Glutamatergic neuron (in vitro differentiated cells): Measurements from ENCODE around the gene MAP2. TPM values are rescaled to one million over a fixed set of nuclear protein-coding genes. Genes with fewer than 3 reads are reported as not detected.
A peak's percentile ranks its signal among the peaks of the same experiment; 100 is the strongest.

Experiments used
- DNase-seq: peaks from one replicate; pipeline ENCODE4 v3.0.0; 2022
- H3K27ac Mint-ChIP-seq: one replicate; pipeline ENCODE4 v1.8.0; 2020; ENCODE audit warnings: mild to moderate bottlenecking, mixed read lengths, inconsistent platforms; ENCODE audit not compliant: unreplicated experiment
- H3K27me3 Mint-ChIP-seq: one replicate; pipeline ENCODE4 v1.8.0; 2020; ENCODE audit warnings: mild to moderate bottlenecking, moderate library complexity, mixed read lengths, inconsistent platforms; ENCODE audit not compliant: unreplicated experiment
- H3K36me3 Mint-ChIP-seq: one replicate; pipeline ENCODE4 v1.8.0; 2020; ENCODE audit warnings: mild to moderate bottlenecking, mixed read lengths, inconsistent platforms; ENCODE audit not compliant: unreplicated experiment
- H3K4me1 Mint-ChIP-seq: one replicate; pipeline ENCODE4 v1.8.0; 2020; ENCODE audit warnings: mild to moderate bottlenecking, low read depth, mixed read lengths, inconsistent platforms; ENCODE audit not compliant: unreplicated experiment
- H3K4me3 Mint-ChIP-seq: one replicate; pipeline ENCODE4 v1.8.0; 2020; ENCODE audit warnings: mild to moderate bottlenecking, mixed read lengths, inconsistent platforms; ENCODE audit not compliant: unreplicated experiment
- H3K9me3 Mint-ChIP-seq: one replicate; pipeline ENCODE4 v1.8.0; 2020; ENCODE audit warnings: mild to moderate bottlenecking, moderate library complexity, mixed read lengths, inconsistent platforms; ENCODE audit not compliant: unreplicated experiment
- total RNA-seq: library from RNA; stranded (reverse); fragmentation: NEBNext Ultra II Directional; extraction: Animal tissue kit (Norgen Biotek cat#: 25700); gene quantifications from one replicate; pipeline ENCODE4 v1.2.1, GENCODE V29; 2021; ENCODE audit not compliant: unreplicated experiment
- TF ChIP-seq, protein P1 (sequence below): fragments of 200-600 bp; sonication (generic); IDR thresholded peaks from one replicate; pipeline ENCODE4 v1.5.0; 2021; ENCODE audit not compliant: partially characterized antibody, unreplicated experiment

Gene MAP2
- total RNA-seq, 1 donor from 2014 or later, result 177 TPM

DNA sequence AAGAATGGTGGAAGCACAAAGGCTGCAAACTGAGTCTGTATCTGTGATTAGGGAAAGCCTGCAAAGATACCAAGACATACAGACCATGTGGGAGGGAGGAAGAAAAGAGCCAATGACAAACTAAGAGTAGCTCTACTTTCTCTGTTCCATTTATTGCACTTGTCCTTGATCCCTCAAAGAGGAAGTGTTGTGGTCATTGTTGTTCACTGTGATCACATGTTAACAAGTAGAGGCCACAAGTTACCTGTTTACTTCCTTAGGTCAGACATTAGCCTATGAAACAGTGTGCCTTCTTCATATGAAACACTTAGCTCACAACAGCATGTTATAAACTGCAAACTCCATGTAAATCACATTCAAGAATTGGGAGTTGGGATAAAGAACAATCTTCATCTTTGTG, 32.6 kb downstream of the MAP2 start:
- H3K9me3 Mint-ChIP-seq, result no peaks in the 10 kb centered on the region
- H3K27me3 Mint-ChIP-seq, result no peaks in the 10 kb centered on the region
- no peak overlapping the region for H3K4me3 Mint-ChIP-seq
- H3K4me1 Mint-ChIP-seq, result peaks cover 3% of the 10 kb centered on the region
- no peak for DNase-seq
- no peaks in the 10 kb centered on the region for H3K36me3 Mint-ChIP-seq
- no peak overlapping the region for H3K27ac Mint-ChIP-seq
- TF ChIP-seq, protein P1, sequence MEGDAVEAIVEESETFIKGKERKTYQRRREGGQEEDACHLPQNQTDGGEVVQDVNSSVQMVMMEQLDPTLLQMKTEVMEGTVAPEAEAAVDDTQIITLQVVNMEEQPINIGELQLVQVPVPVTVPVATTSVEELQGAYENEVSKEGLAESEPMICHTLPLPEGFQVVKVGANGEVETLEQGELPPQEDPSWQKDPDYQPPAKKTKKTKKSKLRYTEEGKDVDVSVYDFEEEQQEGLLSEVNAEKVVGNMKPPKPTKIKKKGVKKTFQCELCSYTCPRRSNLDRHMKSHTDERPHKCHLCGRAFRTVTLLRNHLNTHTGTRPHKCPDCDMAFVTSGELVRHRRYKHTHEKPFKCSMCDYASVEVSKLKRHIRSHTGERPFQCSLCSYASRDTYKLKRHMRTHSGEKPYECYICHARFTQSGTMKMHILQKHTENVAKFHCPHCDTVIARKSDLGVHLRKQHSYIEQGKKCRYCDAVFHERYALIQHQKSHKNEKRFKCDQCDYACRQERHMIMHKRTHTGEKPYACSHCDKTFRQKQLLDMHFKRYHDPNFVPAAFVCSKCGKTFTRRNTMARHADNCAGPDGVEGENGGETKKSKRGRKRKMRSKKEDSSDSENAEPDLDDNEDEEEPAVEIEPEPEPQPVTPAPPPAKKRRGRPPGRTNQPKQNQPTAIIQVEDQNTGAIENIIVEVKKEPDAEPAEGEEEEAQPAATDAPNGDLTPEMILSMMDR, result no peak

DNA sequence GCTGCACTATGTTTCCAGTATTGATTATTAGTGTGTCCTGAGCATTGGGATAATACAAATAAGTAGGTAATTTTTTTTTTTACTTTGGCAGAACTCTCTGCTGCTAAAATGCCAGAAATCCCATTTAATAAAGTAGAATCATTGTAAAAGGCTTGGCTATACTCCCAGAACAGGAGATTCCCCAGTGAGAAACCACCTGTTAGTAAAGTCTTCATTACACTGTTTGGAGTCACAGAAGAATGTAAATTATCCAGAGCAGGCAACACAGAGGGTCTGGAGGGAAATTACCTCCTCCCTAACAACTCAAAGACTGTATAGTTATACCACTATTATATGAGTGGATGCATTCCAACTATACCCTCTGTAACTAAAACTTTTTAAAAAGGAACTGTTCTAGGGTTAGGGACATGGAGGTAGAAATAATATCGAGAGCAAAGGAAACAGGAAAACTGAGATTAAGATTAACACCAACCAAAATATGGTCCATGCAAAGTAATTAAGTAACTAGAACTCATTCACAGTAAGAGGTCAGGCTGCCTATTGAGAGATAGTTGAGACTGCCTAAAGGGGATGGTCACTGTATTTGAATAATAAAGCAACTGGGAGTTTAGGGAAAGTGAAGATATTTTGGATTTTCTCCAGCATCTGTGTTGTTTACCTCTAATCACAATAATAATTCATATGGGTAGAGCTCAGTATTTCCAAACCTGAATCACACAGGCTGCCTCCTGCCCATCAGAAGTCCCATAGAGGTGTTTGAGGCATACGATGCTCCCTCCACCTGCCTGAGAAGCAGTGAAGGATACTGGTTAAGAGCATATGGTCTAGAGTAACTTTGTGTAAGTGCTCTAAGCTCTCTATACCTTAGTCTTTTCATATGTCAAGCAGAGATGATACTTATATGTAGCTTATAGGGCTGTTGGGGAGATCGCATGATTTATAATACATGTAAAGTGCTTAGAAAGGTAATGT, 34.4 kb downstream of the MAP2 start:
- Mint-ChIP-seq H3K36me3 (no peaks in the 10 kb centered on the region), H3K4me3 (no peak overlapping the region), H3K27me3 (no peaks in the 10 kb centered on the region), H3K27ac (no peak overlapping the region), H3K9me3 (no peaks in the 10 kb centered on the region), H3K4me1 (peaks cover 4% of the 10 kb centered on the region)
- DNase-seq, result no peak
- TF ChIP-seq, protein P1, result no peak

DNA sequence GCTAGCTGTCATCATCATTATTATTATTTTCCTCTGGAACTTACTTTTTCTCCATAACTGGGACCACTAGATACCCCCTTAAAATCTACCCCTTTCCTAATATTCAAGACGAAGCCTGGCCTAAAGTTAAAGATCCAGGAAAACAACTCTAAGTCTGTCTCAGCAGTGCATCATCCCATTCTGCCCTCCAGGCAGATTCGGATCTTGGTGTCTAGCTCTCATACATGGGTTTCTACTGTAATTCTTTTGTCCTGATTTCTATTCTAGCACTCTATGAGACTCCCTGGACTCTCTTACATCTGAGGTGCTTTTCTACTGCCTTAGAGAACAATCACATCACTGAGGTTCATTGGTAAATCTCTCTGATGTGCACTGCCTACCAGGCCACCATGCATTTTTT, 35.5 kb downstream of the MAP2 start:
- Mint-ChIP-seq H3K9me3 (no peaks in the 10 kb centered on the region), H3K36me3 (no peaks in the 10 kb centered on the region), H3K4me1 (peaks cover 4% of the 10 kb centered on the region), H3K4me3 (no peak overlapping the region), H3K27ac (no peak overlapping the region), H3K27me3 (no peaks in the 10 kb centered on the region)
- TF ChIP-seq, protein P1, result no peak
- no peak for DNase-seq

DNA sequence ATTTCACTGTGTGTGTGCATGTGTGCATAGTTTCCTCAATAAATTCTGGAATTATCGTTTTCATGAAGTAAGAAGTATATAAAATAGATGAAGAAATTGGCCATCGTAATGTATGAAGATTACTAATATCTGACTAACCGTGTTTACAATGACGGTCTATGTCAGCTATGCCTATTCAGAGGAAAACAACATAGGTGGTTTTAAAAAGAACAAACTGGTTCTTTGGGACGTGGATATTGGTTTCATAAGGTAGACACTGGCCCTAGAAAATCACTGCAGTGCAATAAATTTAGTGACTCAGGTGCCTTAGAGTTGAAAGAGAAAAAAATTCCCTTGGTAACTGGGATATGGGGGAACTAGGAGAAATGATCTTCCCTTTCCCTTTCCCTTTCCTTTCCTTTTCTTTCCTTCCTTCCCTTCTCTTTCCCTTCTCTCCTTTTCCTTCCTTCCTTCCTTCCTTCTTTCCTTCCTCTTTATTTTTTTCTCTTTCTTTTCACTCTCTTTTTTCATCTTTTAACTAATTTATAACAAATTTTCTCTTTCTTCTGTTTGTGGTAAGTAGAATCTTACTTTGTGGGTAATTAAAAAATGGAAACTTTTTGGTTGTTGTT, 36.4 kb downstream of the MAP2 start:
- TF ChIP-seq, protein P1, result no peak
- no peaks in the 10 kb centered on the region for H3K36me3 Mint-ChIP-seq
- H3K27ac Mint-ChIP-seq, result no peak overlapping the region
- H3K4me3 Mint-ChIP-seq, result no peak overlapping the region
- DNase-seq, result no peak
- H3K4me1 Mint-ChIP-seq, result peaks cover 4% of the 10 kb centered on the region
- no peaks in the 10 kb centered on the region for H3K9me3 Mint-ChIP-seq
- H3K27me3 Mint-ChIP-seq, result no peaks in the 10 kb centered on the region

DNA sequence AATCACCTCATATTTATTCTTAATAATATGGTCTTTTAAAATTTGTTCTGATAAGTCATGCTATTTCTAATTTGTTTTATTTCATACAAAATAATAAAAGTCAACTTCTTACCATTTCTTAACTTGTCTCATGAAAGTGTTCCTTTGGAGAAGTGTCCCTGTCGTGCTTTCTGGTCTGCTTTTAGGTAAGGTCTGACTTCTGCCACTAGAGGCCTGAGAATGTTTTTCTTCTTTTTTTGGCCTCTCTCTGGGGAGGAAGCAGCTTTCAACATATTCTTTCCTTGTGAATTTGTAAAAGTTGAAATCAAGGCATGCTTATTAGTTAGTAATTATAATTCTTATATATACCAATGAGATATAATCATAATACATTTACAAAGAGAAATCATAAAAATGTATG, 39.4 kb downstream of the MAP2 start:
- H3K4me3 Mint-ChIP-seq, result no peak overlapping the region
- no peaks in the 10 kb centered on the region for H3K36me3 Mint-ChIP-seq
- DNase-seq, result no peak
- H3K27me3 Mint-ChIP-seq, result no peaks in the 10 kb centered on the region
- H3K4me1 Mint-ChIP-seq, result peaks cover 4% of the 10 kb centered on the region
- H3K9me3 Mint-ChIP-seq, result no peaks in the 10 kb centered on the region
- no peak overlapping the region for H3K27ac Mint-ChIP-seq
- TF ChIP-seq, protein P1, result peak; percentile 35
